WTC11 (cell line): ENCODE results near the gene FAAP24. TPM values are rescaled to one million over a fixed set of nuclear protein-coding genes. Genes with fewer than 3 reads are reported as not detected.

Source experiments
- ATAC-seq: fragments of 200-7000 bp; cut with Tn5 transposase; 2 replicates; pipeline ENCODE4 v1.10.0; 2021; ENCODE audit warnings: mild to moderate bottlenecking, moderate library complexity
- CTCF ChIA-PET: fragments of 300-600 bp; sonication (Branson Sonifier 250); formaldehyde crosslinking; loops from one replicate; lab custom pipeline; 2021; ENCODE audit warnings: antibody characterized with exemption; lab: Charles Lee
- POLR2A ChIA-PET: fragments of 350-600 bp; sonication (Branson Sonifier 250); formaldehyde crosslinking; loops from one replicate; lab custom pipeline; 2021; ENCODE audit warnings: antibody characterized with exemption; lab: Charles Lee
- DNase-seq: peaks from one replicate; pipeline ENCODE4 v3.0.0; 2021; ENCODE audit warnings: low spot score
- H3K27ac Mint-ChIP-seq: 2 replicates; pipeline ENCODE4 v1.8.0; 2021; ENCODE audit warnings: mixed read lengths
- H3K27me3 Mint-ChIP-seq: 2 replicates; pipeline ENCODE4 v1.8.0; 2021; ENCODE audit warnings: low read depth, mild to moderate bottlenecking, moderate library complexity, mixed read lengths
- H3K36me3 Mint-ChIP-seq: 2 replicates; pipeline ENCODE4 v1.8.0; 2021; ENCODE audit warnings: mixed read lengths
- H3K4me1 Mint-ChIP-seq: 2 replicates; pipeline ENCODE4 v1.8.0; 2022; ENCODE audit warnings: mixed read lengths
- H3K4me3 Mint-ChIP-seq: 2 replicates; pipeline ENCODE4 v1.8.0; 2021; ENCODE audit warnings: mild to moderate bottlenecking, moderate library complexity, mixed read lengths
- H3K9me3 Mint-ChIP-seq: 2 replicates; pipeline ENCODE4 v1.8.0; 2021; ENCODE audit warnings: mixed read lengths
- CBFB ChIP-seq: sonication (generic); formaldehyde crosslinking; IDR thresholded peaks from 2 replicates; pipeline ENCODE4 v1.8.1; 2022; ENCODE audit warnings: mild to moderate bottlenecking, low read depth, missing genetic modification reagents
- EMX1 ChIP-seq: fragments of 250-450 bp; sonication (Bioruptor Pico); IDR thresholded peaks from 2 replicates; pipeline ENCODE4 v1.8.0; 2021; ENCODE audit warnings: mild to moderate bottlenecking
- ESRRA ChIP-seq: sonication (generic); formaldehyde crosslinking; IDR thresholded peaks from 2 replicates; pipeline ENCODE4 v1.8.1; 2022; ENCODE audit warnings: mild to moderate bottlenecking, missing genetic modification reagents, borderline replicate concordance
- FOXK1 ChIP-seq: sonication (generic); formaldehyde crosslinking; IDR thresholded peaks from 2 replicates; pipeline ENCODE4 v1.8.0; 2022; ENCODE audit warnings: mild to moderate bottlenecking, moderate library complexity, missing genetic modification reagents
- FOXP1 ChIP-seq: sonication (generic); formaldehyde crosslinking; IDR thresholded peaks from 2 replicates; pipeline ENCODE4 v1.8.0; 2022; ENCODE audit warnings: missing genetic modification reagents, mild to moderate bottlenecking, moderate library complexity, borderline replicate concordance
- JUN ChIP-seq: sonication (generic); formaldehyde crosslinking; IDR thresholded peaks from 2 replicates; pipeline ENCODE4 v1.8.0; 2023; ENCODE audit warnings: mild to moderate bottlenecking, missing genetic modification reagents
- MYBL2 ChIP-seq: sonication (generic); formaldehyde crosslinking; IDR thresholded peaks from 2 replicates; pipeline ENCODE4 v1.8.1; 2023; ENCODE audit warnings: mild to moderate bottlenecking, moderate library complexity, missing genetic modification reagents
- NFE2L1 ChIP-seq: sonication (generic); formaldehyde crosslinking; IDR thresholded peaks from 2 replicates; pipeline ENCODE4 v1.8.1; 2023; ENCODE audit warnings: missing genetic modification reagents
- PRRX2 ChIP-seq: fragments of 250-450 bp; sonication (Bioruptor Pico); IDR thresholded peaks from 2 replicates; pipeline ENCODE4 v1.8.0; 2021; ENCODE audit warnings: mild to moderate bottlenecking
- ZNF263 ChIP-seq: sonication (generic); formaldehyde crosslinking; IDR thresholded peaks from 2 replicates; pipeline ENCODE4 v1.8.1; 2022; ENCODE audit warnings: low read depth, mild to moderate bottlenecking, moderate library complexity, missing genetic modification reagents
- ZNF423 ChIP-seq: fragments of 250-450 bp; sonication (Bioruptor Pico); IDR thresholded peaks from 2 replicates; pipeline ENCODE4 v2.1.2; 2022; ENCODE audit warnings: mild to moderate bottlenecking, moderate library complexity
- total RNA-seq: library from RNA; stranded (reverse); gene quantifications from 3 replicates; pipeline ENCODE4 v1.2.3, GENCODE V29; 2021
- TF ChIP-seq, protein P1 (sequence below): sonication (generic); formaldehyde crosslinking; IDR thresholded peaks from 2 replicates; pipeline ENCODE4 v1.8.1; 2022; ENCODE audit warnings: low read depth, missing genetic modification reagents, borderline replicate concordance
- TF ChIP-seq, protein P2 (sequence below): fragments of 250-450 bp; sonication (Bioruptor Pico); IDR thresholded peaks from 2 replicates; pipeline ENCODE4 v1.9.0; 2021; ENCODE audit warnings: mild to moderate bottlenecking, borderline replicate concordance
- TF ChIP-seq, protein P3 (sequence below): sonication (generic); formaldehyde crosslinking; IDR thresholded peaks from 2 replicates; pipeline ENCODE4 v1.8.0; 2023; ENCODE audit warnings: missing genetic modification reagents, mild to moderate bottlenecking, borderline replicate concordance
- TF ChIP-seq, protein P4 (sequence below): sonication (generic); formaldehyde crosslinking; IDR thresholded peaks from 2 replicates; pipeline ENCODE4 v1.8.1; 2023; ENCODE audit warnings: mild to moderate bottlenecking, missing genetic modification reagents, moderate library complexity
- TF ChIP-seq, protein P5 (sequence below): sonication (generic); formaldehyde crosslinking; IDR thresholded peaks from 2 replicates; pipeline ENCODE4 v1.8.0; 2023; ENCODE audit warnings: mild to moderate bottlenecking, missing genetic modification reagents
- TF ChIP-seq, protein P6 (sequence below): fragments of 250-450 bp; sonication (Bioruptor Pico); conservative IDR thresholded peaks from 2 replicates; pipeline ENCODE4 v1.9.0; 2021; ENCODE audit warnings: mild to moderate bottlenecking

Gene FAAP24
- total RNA-seq, 1 experiment from 2014 or later = 5.3 TPM

DNA sequence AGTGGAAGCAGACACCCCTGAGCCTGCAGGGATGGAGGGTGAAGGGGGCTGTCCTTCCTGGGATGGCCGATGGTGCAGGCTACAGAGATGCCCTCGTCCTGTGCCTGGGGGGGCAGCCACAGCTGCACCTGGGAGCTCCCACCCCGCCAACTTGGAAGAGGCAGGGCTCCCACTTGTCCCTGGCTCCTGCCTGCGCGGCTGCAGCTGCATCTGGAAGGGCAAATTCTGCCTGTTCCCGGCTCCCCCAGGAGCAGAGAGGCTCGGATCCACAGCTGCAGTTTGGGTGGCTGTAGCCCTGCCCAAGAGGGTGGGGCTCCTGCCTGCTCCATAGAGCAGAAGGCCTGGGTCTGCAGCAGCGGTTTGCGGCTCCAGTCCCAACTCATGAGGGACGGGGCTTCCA lies 2.5 kb upstream of the FAAP24 start (continued):
- no peak for TF ChIP-seq FOXK1 (CRISPR knock-in tag)

DNA sequence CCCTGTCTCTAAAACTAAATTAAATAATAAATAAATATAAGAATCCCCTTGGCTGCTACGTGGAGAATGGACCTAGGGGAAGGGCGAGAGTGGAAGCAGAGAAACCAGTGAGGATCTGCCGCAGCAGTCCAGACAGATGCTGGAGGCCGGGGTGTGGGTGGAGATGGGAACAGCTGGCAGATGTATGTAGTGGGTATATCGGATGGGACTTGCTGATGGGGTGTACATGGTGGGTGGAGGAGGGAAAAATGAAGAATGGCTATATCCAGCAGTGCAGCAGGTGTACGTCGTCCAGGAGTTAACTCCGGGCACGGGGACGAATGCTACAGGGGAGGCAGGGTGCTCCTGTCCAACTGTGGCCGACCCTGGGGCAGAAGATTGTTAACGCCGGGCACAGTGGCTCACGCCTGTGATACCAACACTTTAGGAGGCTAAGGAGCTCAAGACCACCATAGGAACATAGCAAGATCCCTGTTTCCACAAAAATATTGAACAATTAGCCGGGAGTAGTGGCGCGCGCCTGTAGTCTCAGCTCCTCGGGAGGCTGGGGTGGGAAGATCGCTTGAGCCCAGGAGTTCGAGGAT lies 938 bp upstream of the FAAP24 start:
- Mint-ChIP-seq H3K36me3 (peaks cover 5% of the 10 kb centered on the region; the same call in 1 of the 2 replicates), H3K4me3 (peak overlapping the region; percentile 97), H3K9me3 (no peaks in the 10 kb centered on the region), H3K4me1 (peaks cover 3% of the 10 kb centered on the region; the same call in 1 of the 2 replicates), H3K27ac (peak overlapping the region; percentile 49; the same call in 1 of the 2 replicates), H3K27me3 (no peaks in the 10 kb centered on the region; the same call in 1 of the 2 replicates)
- ChIA-PET POLR2A (no interaction called here), CTCF (interaction anchor here (0.9 to 2.0 kb wide), 5 partner anchors 61 to 213 kb away, joined by 3 to 6 read pairs (median 4); partner anchors contain the start of gene SLC7A9)
- ATAC-seq (no peak), DNase-seq (no peak)
- TF ChIP-seq, protein P1, sequence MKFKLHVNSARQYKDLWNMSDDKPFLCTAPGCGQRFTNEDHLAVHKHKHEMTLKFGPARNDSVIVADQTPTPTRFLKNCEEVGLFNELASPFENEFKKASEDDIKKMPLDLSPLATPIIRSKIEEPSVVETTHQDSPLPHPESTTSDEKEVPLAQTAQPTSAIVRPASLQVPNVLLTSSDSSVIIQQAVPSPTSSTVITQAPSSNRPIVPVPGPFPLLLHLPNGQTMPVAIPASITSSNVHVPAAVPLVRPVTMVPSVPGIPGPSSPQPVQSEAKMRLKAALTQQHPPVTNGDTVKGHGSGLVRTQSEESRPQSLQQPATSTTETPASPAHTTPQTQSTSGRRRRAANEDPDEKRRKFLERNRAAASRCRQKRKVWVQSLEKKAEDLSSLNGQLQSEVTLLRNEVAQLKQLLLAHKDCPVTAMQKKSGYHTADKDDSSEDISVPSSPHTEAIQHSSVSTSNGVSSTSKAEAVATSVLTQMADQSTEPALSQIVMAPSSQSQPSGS = no peak
- TF ChIP-seq, protein P2, sequence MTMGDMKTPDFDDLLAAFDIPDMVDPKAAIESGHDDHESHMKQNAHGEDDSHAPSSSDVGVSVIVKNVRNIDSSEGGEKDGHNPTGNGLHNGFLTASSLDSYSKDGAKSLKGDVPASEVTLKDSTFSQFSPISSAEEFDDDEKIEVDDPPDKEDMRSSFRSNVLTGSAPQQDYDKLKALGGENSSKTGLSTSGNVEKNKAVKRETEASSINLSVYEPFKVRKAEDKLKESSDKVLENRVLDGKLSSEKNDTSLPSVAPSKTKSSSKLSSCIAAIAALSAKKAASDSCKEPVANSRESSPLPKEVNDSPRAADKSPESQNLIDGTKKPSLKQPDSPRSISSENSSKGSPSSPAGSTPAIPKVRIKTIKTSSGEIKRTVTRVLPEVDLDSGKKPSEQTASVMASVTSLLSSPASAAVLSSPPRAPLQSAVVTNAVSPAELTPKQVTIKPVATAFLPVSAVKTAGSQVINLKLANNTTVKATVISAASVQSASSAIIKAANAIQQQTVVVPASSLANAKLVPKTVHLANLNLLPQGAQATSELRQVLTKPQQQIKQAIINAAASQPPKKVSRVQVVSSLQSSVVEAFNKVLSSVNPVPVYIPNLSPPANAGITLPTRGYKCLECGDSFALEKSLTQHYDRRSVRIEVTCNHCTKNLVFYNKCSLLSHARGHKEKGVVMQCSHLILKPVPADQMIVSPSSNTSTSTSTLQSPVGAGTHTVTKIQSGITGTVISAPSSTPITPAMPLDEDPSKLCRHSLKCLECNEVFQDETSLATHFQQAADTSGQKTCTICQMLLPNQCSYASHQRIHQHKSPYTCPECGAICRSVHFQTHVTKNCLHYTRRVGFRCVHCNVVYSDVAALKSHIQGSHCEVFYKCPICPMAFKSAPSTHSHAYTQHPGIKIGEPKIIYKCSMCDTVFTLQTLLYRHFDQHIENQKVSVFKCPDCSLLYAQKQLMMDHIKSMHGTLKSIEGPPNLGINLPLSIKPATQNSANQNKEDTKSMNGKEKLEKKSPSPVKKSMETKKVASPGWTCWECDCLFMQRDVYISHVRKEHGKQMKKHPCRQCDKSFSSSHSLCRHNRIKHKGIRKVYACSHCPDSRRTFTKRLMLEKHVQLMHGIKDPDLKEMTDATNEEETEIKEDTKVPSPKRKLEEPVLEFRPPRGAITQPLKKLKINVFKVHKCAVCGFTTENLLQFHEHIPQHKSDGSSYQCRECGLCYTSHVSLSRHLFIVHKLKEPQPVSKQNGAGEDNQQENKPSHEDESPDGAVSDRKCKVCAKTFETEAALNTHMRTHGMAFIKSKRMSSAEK (CRISPR knock-in tag) = no peak
- no peak for TF ChIP-seq JUN (CRISPR knock-in tag)
- TF ChIP-seq, protein P3, sequence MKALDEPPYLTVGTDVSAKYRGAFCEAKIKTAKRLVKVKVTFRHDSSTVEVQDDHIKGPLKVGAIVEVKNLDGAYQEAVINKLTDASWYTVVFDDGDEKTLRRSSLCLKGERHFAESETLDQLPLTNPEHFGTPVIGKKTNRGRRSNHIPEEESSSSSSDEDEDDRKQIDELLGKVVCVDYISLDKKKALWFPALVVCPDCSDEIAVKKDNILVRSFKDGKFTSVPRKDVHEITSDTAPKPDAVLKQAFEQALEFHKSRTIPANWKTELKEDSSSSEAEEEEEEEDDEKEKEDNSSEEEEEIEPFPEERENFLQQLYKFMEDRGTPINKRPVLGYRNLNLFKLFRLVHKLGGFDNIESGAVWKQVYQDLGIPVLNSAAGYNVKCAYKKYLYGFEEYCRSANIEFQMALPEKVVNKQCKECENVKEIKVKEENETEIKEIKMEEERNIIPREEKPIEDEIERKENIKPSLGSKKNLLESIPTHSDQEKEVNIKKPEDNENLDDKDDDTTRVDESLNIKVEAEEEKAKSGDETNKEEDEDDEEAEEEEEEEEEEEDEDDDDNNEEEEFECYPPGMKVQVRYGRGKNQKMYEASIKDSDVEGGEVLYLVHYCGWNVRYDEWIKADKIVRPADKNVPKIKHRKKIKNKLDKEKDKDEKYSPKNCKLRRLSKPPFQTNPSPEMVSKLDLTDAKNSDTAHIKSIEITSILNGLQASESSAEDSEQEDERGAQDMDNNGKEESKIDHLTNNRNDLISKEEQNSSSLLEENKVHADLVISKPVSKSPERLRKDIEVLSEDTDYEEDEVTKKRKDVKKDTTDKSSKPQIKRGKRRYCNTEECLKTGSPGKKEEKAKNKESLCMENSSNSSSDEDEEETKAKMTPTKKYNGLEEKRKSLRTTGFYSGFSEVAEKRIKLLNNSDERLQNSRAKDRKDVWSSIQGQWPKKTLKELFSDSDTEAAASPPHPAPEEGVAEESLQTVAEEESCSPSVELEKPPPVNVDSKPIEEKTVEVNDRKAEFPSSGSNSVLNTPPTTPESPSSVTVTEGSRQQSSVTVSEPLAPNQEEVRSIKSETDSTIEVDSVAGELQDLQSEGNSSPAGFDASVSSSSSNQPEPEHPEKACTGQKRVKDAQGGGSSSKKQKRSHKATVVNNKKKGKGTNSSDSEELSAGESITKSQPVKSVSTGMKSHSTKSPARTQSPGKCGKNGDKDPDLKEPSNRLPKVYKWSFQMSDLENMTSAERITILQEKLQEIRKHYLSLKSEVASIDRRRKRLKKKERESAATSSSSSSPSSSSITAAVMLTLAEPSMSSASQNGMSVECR (CRISPR knock-in tag) = no peak
- TF ChIP-seq ZNF423 (CRISPR knock-in tag) = no peak
- TF ChIP-seq ESRRA = no peak
- TF ChIP-seq, protein P4, sequence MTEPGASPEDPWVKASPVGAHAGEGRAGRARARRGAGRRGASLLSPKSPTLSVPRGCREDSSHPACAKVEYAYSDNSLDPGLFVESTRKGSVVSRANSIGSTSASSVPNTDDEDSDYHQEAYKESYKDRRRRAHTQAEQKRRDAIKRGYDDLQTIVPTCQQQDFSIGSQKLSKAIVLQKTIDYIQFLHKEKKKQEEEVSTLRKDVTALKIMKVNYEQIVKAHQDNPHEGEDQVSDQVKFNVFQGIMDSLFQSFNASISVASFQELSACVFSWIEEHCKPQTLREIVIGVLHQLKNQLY (CRISPR knock-in tag) = no peak
- TF ChIP-seq, protein P5, sequence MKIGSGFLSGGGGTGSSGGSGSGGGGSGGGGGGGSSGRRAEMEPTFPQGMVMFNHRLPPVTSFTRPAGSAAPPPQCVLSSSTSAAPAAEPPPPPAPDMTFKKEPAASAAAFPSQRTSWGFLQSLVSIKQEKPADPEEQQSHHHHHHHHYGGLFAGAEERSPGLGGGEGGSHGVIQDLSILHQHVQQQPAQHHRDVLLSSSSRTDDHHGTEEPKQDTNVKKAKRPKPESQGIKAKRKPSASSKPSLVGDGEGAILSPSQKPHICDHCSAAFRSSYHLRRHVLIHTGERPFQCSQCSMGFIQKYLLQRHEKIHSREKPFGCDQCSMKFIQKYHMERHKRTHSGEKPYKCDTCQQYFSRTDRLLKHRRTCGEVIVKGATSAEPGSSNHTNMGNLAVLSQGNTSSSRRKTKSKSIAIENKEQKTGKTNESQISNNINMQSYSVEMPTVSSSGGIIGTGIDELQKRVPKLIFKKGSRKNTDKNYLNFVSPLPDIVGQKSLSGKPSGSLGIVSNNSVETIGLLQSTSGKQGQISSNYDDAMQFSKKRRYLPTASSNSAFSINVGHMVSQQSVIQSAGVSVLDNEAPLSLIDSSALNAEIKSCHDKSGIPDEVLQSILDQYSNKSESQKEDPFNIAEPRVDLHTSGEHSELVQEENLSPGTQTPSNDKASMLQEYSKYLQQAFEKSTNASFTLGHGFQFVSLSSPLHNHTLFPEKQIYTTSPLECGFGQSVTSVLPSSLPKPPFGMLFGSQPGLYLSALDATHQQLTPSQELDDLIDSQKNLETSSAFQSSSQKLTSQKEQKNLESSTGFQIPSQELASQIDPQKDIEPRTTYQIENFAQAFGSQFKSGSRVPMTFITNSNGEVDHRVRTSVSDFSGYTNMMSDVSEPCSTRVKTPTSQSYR = no peak
- TF ChIP-seq CBFB (CRISPR knock-in tag) = no peak
- TF ChIP-seq FOXP1 = no peak
- TF ChIP-seq PRRX2 = no peak
- no peak for TF ChIP-seq MYBL2 (CRISPR knock-in tag)
- TF ChIP-seq NFE2L1 (CRISPR knock-in tag) = no peak
- no peak for TF ChIP-seq EMX1
- TF ChIP-seq, protein P6, sequence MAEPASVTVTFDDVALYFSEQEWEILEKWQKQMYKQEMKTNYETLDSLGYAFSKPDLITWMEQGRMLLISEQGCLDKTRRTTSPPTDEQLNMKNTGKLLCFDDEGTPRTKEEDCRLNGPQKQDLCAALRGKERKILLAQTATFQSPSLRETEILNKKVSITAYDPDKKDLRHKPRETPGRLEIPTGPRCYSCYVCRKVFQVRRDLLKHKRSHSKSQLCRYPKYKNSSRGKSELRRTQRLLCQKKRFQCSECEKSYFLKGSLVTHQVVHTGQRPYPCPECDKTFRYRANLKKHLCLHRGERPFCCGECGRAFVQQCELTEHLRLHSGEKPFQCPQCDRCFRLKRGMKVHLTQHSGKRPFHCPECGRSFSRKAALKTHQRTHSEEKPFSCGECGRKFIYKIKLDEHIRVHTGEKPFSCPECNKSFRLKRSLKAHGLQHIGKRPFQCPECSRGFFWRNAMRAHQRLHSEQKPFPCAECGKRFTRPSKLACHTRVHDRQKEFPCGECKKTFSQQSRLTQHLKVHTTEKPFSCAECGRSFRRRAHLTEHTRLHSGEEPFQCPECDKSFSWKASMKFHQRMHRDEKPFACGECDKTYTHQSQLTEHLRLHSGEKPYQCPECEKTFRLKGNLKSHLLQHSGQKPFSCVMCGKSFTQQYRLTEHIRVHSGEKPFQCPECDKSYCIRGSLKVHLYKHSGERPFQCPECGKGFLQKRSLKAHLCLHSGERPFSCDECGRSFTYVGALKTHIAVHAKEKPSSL (CRISPR knock-in tag) = no peak
- TF ChIP-seq ZNF263 = no peak
